NCI-H1105 (cell line): ENCODE data around the gene RIPOR2.
A peak's percentile ranks its signal among the peaks of the same experiment; 100 is the strongest.

Source experiments
- DNase-seq: peaks from one replicate; lab custom pipeline; 2025; lab: John Stamatoyannopoulos, UW

Gene RIPOR2

GRCh38 chr6:24847402-24847801, 88.4 kb downstream of the RIPOR2 start:
- DNase-seq, result no peak

- DNase-seq, result no peak
Measured at GRCh38 chr6:24845578-24845977, 90.2 kb downstream of the RIPOR2 start.

- no peak for DNase-seq
Measured at GRCh38 chr6:24844903-24845302, 90.9 kb downstream of the RIPOR2 start.

GRCh38 chr6:24844061-24844460, 91.7 kb downstream of the RIPOR2 start:
- DNase-seq, result no peak

GRCh38 chr6:24840187-24840586, 95.6 kb downstream of the RIPOR2 start:
- DNase-seq, result no peak

GRCh38 chr6:24838994-24839393, 96.8 kb downstream of the RIPOR2 start:
- DNase-seq, result no peak

GRCh38 chr6:24838081-24838480, 97.7 kb downstream of the RIPOR2 start:
- DNase-seq, result no peak

GRCh38 chr6:24836109-24836508, 99.7 kb downstream of the RIPOR2 start:
- peak; percentile 37 for DNase-seq

GRCh38 chr6:24833711-24834386, 101.9 kb downstream of the RIPOR2 start:
- DNase-seq, result no peak

- DNase-seq, result no peak
Measured at GRCh38 chr6:24832794-24833193, 103.0 kb downstream of the RIPOR2 start.

- DNase-seq, result no peak
Measured at GRCh38 chr6:24831771-24832716, 103.7 kb downstream of the RIPOR2 start.

- no peak for DNase-seq
Measured at GRCh38 chr6:24829657-24830056, 106.1 kb downstream of the RIPOR2 start.

GRCh38 chr6:24827970-24828369, 107.8 kb downstream of the RIPOR2 start:
- DNase-seq, result peak; percentile 30

- DNase-seq, result peak; percentile 39
Measured at GRCh38 chr6:24827162-24827561, 108.6 kb downstream of the RIPOR2 start.

GRCh38 chr6:24825130-24825630, 110.6 kb downstream of the RIPOR2 start:
- DNase-seq, result no peak

- no peak for DNase-seq
Measured at GRCh38 chr6:24824142-24824938, 111.4 kb downstream of the RIPOR2 start.

- no peak for DNase-seq
Measured at GRCh38 chr6:24823185-24823584, 112.6 kb downstream of the RIPOR2 start.

- no peak for DNase-seq
Measured at GRCh38 chr6:24822696-24823095, 113.1 kb downstream of the RIPOR2 start.

GRCh38 chr6:24821860-24822444, 113.8 kb downstream of the RIPOR2 start:
- DNase-seq, result no peak

- DNase-seq, result no peak
Measured at GRCh38 chr6:24818346-24818745, 117.4 kb downstream of the RIPOR2 start.

GRCh38 chr6:24809728-24810127, 126.0 kb downstream of the RIPOR2 start:
- no peak for DNase-seq

GRCh38 chr6:24807584-24807983, 128.2 kb downstream of the RIPOR2 start:
- DNase-seq, result no peak
